HFF-Myc (cell line): ENCODE data around the gene VCL.
"Not testable (repeated sequence)": the region's sequence is repeated elsewhere in the genome, so short reads cannot be mapped to it uniquely, and the experiment has no call there.

ENCODE experiments used
- DNase-seq: peaks from one replicate; pipeline ENCODE4 v3.0.0-alpha.2; 2011; ENCODE audit warnings: low read depth; ENCODE audit errors: extremely low read depth
- H3K4me3 ChIP-seq: replicated peaks from 2 replicates; pipeline ENCODE4 v1.5.1; 2011; ENCODE audit warnings: low read depth, mild to moderate bottlenecking, control low read depth, low read length
- TF ChIP-seq, protein P1 (sequence below): IDR thresholded peaks from 2 replicates; pipeline ENCODE4 v1.5.1; 2012; ENCODE audit warnings: mild to moderate bottlenecking, low read depth, low read length, control low read depth; ENCODE audit errors: missing control alignments

Gene VCL

GRCh38 chr10:74022926-74023629 is 25.2 kb downstream of the VCL start:
- no peak for DNase-seq
- no peak overlapping the region for H3K4me3 ChIP-seq
- TF ChIP-seq, protein P1, sequence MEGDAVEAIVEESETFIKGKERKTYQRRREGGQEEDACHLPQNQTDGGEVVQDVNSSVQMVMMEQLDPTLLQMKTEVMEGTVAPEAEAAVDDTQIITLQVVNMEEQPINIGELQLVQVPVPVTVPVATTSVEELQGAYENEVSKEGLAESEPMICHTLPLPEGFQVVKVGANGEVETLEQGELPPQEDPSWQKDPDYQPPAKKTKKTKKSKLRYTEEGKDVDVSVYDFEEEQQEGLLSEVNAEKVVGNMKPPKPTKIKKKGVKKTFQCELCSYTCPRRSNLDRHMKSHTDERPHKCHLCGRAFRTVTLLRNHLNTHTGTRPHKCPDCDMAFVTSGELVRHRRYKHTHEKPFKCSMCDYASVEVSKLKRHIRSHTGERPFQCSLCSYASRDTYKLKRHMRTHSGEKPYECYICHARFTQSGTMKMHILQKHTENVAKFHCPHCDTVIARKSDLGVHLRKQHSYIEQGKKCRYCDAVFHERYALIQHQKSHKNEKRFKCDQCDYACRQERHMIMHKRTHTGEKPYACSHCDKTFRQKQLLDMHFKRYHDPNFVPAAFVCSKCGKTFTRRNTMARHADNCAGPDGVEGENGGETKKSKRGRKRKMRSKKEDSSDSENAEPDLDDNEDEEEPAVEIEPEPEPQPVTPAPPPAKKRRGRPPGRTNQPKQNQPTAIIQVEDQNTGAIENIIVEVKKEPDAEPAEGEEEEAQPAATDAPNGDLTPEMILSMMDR: no peak

DNA sequence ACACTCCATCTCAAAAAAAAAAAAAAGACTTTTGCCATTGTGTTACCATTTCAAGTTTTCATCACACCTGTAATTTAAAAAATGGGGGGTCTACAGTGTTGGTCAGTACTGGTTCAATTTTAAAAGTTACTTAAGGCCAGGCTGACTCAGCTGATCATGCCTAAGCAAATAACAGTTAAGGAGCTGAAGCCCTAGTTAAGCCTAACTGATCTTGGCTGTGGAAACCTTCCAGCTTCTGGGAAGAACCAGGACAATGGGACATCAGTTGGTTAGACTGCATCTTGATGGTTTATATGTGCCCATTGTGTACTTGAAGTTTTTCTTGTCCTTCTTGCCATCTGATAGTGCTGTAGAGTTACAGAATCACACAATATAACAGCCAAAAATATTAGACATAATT is 26.7 kb downstream of the VCL start:
- DNase-seq: no peak
- TF ChIP-seq, protein P1: no peak
- H3K4me3 ChIP-seq: no peak overlapping the region

- no peak overlapping the region for H3K4me3 ChIP-seq
- TF ChIP-seq, protein P1: no peak
- DNase-seq: no peak
These were observed 27.6 kb downstream of the VCL start for GRCh38 chr10:74025380-74025978.

GRCh38 chr10:74026428-74027015 is 28.6 kb downstream of the VCL start:
- TF ChIP-seq, protein P1: no peak
- no peak for DNase-seq
- H3K4me3 ChIP-seq: no peak overlapping the region

DNA sequence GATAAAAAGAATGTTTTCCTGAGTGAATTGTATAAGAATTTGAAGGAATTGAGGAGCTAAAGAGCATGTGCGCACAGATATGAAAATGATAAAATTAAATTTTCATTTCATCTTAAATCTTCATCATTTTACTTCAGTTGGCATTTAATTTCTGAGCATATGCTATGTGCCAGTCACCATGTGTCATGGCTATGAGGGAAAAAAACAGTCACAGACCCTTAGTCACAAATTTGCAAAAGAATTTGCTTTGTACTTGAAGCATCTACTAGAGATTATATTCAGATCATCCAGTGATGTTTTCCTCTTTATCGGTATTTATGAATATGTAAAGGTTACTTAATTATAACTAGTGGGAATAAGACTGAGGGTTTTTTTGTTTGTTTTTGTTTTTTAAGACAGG is 29.8 kb downstream of the VCL start:
- TF ChIP-seq, protein P1: no peak
- no peak overlapping the region for H3K4me3 ChIP-seq
- no peak for DNase-seq

- TF ChIP-seq, protein P1: no peak
- H3K4me3 ChIP-seq: no peak overlapping the region
- no peak for DNase-seq
These were observed 32.0 kb downstream of the VCL start for GRCh38 chr10:74029943-74030342.

- not testable (repeated sequence) for DNase-seq, H3K4me3 ChIP-seq
These were observed 34.3 kb downstream of the VCL start for GRCh38 chr10:74032208-74032607.
